ENCODE data around the gene PRM2.

The PRM2 gene

DNA sequence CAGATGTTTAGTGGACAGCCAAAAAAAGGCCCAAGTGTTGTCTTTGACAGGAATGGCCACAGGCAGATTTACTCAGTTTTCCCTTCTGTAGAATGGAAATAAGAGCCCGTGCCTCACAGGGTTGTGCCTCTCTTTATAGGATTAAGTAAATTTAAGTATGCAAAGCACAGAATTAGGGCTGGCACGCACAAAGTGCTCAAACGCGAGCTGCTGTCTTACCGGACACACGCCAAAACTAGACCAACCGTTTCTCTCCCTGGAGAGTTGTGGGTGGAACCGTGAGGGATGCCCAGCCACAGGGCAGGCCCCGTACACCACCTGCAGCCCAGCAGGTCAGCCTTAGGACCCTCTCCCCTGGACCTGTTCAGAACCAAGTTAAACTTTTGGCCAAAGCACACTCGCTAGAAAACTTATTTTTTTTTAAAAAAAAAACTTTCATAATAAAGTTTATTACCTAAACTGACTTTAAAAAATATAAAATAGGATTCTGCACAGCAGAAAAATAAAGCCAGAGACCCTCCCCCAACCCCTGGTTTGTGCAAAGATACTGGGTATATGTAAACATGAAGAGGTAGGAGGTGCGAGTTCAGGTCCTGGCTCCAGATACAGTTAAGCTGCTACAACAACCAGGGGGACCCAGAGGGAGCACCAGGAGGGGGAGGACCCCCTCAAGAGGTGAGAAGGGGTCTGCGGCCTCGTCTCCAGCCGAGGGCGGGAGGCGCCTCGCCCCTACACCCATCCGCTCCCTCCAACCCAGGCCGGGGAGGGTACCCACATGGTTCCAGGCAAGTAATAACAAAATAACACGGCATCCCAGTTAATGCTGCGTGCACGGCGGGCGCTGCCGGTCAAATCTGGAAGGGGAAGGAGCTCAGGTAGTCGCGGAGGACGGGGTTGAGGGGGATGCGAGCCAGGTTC is 22.0 kb downstream of the PRM2 start:
- Histone ChIP-seq H3K36me3 (no peaks in the 10 kb centered on the region), H3K9me3 (no peaks in the 10 kb centered on the region), H3K4me1 (ENCODE audit: control insufficient read depth in 1 of 2, insufficient read depth in 1 of 2, low read depth in 1 of 2, low read length in 1 of 2) (peaks cover 20 to 30% of the 10 kb centered on the region in 2 experiments), H3K27me3 (peaks cover 50% of the 10 kb centered on the region), H3K27ac (no peak overlapping the region), H3K4me3 (ENCODE audit: low read depth in 1 of 2, low read length in 1 of 2) (peak overlapping the region; percentile 83 to 95)
- TF ChIP-seq, protein P1, sequence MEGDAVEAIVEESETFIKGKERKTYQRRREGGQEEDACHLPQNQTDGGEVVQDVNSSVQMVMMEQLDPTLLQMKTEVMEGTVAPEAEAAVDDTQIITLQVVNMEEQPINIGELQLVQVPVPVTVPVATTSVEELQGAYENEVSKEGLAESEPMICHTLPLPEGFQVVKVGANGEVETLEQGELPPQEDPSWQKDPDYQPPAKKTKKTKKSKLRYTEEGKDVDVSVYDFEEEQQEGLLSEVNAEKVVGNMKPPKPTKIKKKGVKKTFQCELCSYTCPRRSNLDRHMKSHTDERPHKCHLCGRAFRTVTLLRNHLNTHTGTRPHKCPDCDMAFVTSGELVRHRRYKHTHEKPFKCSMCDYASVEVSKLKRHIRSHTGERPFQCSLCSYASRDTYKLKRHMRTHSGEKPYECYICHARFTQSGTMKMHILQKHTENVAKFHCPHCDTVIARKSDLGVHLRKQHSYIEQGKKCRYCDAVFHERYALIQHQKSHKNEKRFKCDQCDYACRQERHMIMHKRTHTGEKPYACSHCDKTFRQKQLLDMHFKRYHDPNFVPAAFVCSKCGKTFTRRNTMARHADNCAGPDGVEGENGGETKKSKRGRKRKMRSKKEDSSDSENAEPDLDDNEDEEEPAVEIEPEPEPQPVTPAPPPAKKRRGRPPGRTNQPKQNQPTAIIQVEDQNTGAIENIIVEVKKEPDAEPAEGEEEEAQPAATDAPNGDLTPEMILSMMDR (IDR thresholded peaks at IDR 0.05) = no peak

DNA sequence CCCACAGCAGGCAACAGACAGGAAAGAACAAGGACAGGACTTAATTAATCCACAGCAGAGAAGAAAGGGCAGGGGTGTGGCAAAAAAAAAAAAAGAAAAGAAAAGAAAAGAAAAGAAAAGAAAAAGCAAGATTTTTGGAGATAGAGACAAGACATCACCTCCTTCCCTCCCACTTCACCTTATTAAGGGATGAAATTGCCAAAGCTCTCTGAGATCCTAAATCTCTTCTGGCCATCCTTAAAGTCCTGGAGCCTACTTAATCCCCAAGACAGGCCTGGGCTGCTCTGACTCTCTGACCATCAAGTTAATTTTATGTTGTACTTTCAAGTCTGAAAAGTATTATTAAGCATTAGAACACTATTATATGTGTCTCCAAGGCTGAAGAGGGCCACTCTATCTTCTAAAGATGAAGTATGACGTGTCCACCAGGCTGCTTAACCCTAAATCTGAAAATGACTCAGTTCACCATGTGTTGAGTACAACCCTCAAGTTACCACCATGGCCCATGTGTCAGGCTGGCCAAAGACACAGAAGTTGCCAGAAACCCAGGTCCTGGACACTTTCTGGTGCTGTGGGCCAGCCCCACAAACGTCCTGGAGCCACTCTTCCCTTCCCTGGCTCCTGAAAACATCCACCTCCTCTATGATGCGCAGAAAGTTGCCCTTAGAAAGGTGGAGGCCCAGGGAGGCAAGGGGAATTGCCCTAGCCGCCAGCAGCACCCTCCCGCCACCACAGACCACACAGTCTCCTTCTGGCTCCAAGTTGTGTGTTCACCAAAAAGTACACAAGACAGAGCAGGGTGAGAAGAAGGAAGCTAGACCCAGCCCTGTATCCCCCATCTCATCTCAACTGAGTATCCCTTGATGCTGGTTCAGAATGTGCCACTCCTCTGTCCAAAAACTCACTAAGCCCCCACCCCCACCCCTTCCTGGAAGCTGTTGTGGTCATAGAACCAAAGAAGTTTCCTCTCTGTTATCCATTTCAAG is 23.0 kb downstream of the PRM2 start:
- TF ChIP-seq, protein P1 (IDR thresholded peaks at IDR 0.05) = no peak
- no peaks in the 10 kb centered on the region for H3K9me3 ChIP-seq
- H3K4me1 ChIP-seq (ENCODE audit: control insufficient read depth in 1 of 2, insufficient read depth in 1 of 2, low read depth in 1 of 2, low read length in 1 of 2) = peaks cover 20 to 22% of the 10 kb centered on the region in 2 experiments
- peaks cover 43% of the 10 kb centered on the region for H3K27me3 ChIP-seq
- H3K4me3 ChIP-seq (ENCODE audit: low read depth in 1 of 2, low read length in 1 of 2) = no peak overlapping the region
- H3K27ac ChIP-seq = no peak overlapping the region
- no peaks in the 10 kb centered on the region for H3K36me3 ChIP-seq

DNA sequence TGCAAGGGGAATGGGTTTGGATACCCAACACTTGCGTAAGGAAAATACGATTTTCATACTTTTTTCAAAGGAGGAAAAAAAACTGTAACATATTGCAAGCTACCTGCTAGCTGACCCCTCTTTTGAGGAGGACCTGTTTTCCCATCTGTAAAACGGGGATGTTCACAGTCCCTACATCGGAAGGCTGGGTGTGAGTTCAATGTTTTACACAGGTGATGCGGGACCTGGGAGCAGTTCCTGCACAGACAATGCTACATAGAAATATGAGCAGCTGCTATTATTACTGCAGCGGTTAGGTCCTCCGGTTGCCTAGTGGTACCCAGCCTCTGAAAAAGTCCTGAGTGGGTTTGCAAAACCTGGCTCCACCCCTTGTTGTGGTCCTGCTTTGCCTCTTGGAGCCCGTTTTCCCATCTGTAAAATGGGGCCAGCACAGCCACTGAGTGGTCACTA is 23.8 kb downstream of the PRM2 start:
- no peaks in the 10 kb centered on the region for H3K9me3 ChIP-seq
- TF ChIP-seq, protein P1 (IDR thresholded peaks at IDR 0.05) = no peak
- H3K27me3 ChIP-seq = peaks cover 43% of the 10 kb centered on the region
- peaks cover 19 to 21% of the 10 kb centered on the region in 2 experiments for H3K4me1 ChIP-seq (ENCODE audit: control insufficient read depth in 1 of 2, insufficient read depth in 1 of 2, low read depth in 1 of 2, low read length in 1 of 2)
- no peaks in the 10 kb centered on the region for H3K36me3 ChIP-seq
- no peak overlapping the region for H3K27ac ChIP-seq
- H3K4me3 ChIP-seq (ENCODE audit: low read depth in 1 of 2, low read length in 1 of 2) = no peak overlapping the region

DNA sequence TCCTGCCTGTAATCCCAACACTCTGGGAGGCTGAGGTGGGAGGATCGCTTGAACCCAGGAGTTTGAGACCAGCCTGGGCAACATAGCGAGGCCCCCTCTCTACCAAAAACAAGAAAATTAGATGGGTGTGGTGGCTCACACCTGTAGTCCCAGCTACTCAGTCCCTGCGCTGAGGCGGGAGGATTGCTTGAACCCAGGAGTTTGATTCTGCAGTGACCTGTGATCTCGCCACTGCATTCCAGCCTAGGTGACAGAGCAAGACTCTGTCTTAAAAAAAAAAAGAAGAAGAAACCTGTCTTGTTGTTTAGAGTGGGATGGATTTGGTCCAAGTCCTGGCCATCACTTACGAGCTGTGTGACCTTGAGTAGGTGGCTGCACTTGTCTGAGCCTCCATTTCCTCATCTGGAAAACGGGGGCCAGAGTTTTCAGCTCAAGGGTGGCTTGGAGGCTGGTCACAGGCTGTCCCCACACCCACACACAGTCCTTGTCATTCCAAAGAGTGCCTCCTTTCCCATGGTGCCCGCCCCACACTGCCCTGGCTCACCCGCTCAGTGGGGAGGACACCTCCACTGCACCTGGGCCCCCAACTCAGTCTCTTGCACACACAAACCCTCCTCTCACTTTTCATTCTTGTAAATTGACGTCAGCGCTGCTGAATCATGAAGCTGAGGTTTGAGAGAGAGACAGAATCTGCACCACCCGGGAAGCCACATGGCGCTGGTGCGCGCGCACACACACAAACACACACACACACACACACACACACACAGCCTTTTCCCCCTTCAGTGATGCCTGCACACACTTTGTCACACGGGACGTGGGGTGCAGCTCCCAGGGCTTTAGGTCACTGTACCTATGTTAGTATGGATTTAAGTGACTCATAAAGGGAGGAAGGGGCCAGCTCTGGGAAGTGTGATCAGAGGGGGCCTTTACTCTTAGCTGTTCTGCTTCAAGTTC is 24.5 kb downstream of the PRM2 start:
- H3K27ac ChIP-seq = no peak overlapping the region
- H3K4me3 ChIP-seq (ENCODE audit: low read depth in 1 of 2, low read length in 1 of 2) = no peak overlapping the region
- TF ChIP-seq, protein P1 (IDR thresholded peaks at IDR 0.05) = no peak

More for the DNA sequence above, 24.5 kb downstream of the PRM2 start:
- peaks cover 43% of the 10 kb centered on the region for H3K27me3 ChIP-seq
- H3K4me1 ChIP-seq (ENCODE audit: control insufficient read depth in 1 of 2, insufficient read depth in 1 of 2, low read depth in 1 of 2, low read length in 1 of 2) = peaks cover 12 to 13% of the 10 kb centered on the region in 2 experiments
- no peaks in the 10 kb centered on the region for H3K36me3 ChIP-seq
- no peaks in the 10 kb centered on the region for H3K9me3 ChIP-seq
